Kidney (tissue), 14 donors: ENCODE measurements around the gene C1orf185. TPM values are rescaled to one million over a fixed set of nuclear protein-coding genes. Genes with fewer than 3 reads are reported as not detected.

Experiments used
- DNase-seq, 5 donors: peaks; one replicate each; pipeline ENCODE4 v3.0.0-alpha.2; 2013 to 2020
- FAIRE-seq: peaks from 2 replicates; lab custom pipeline; 2012; peaks lifted over from hg19 to GRCh38; lab: Jason Lieb, UNC
- H3K27ac ChIP-seq, 2 donors: one replicate each; pipeline ENCODE4 v1.7.0; 2013; ENCODE audit warnings: low read depth in 2 of 2, low read length in 2 of 2, inconsistent platforms in 1 of 2
- H3K27me3 ChIP-seq: one replicate; pipeline ENCODE4 v1.7.1; 2013; ENCODE audit warnings: low read length, inconsistent platforms; ENCODE audit not compliant: control insufficient read depth, insufficient read depth
- H3K36me3 ChIP-seq, 3 donors: one replicate each; pipeline versions ENCODE4 v1.7.0 to v1.7.1; 2013; ENCODE audit warnings: low read length in 3 of 3, control low read depth in 1 of 3, inconsistent platforms in 1 of 3; ENCODE audit not compliant: insufficient read depth in 3 of 3, control insufficient read depth in 2 of 3
- H3K4me1 ChIP-seq, 3 donors: one replicate each; pipeline versions ENCODE4 v1.7.0 to v1.7.1; 2013; ENCODE audit warnings: low read length in 3 of 3, inconsistent platforms in 1 of 3, low read depth in 1 of 3; ENCODE audit not compliant: control insufficient read depth in 2 of 3, insufficient read depth in 2 of 3
- H3K4me3 ChIP-seq, 3 donors: one replicate each; pipeline versions ENCODE4 v1.7.0 to v1.8.1; 2013; ENCODE audit warnings: low read length in 3 of 3, control low read depth in 1 of 3, inconsistent platforms in 1 of 3
- H3K9ac ChIP-seq, 3 donors: one replicate each; pipeline versions ENCODE4 v1.7.0 to v1.7.1; 2013; ENCODE audit warnings: low read length in 3 of 3, control low read depth in 1 of 3, inconsistent platforms in 1 of 3
- H3K9me3 ChIP-seq, 3 donors: one replicate each; pipeline versions ENCODE4 v1.7.0 to v1.7.1; 2013; ENCODE audit warnings: low read length in 3 of 3, control low read depth in 1 of 3, inconsistent platforms in 1 of 3; ENCODE audit not compliant: control insufficient read depth in 2 of 3, insufficient read depth in 1 of 3
- intact Hi-C: fragments of 100-400 bp; cut with DNase I; formaldehyde crosslinking; loops from one replicate; pipeline ENCODE4 v1.11.1; 2022
- polyA plus RNA-seq: library from polyadenylated mRNA; stranded (reverse); fragments of 350-450 nt; fragmentation: Illumina TruSeq; extraction: RNeasy Lipid Tissue Mini Kit (QIAGEN cat#74804); gene quantifications from one replicate; pipeline ENCODE4 v1.2.3, GENCODE V29; 2014; ENCODE audit warnings: low read depth, low replicate concordance; ENCODE audit not compliant: insufficient read depth
- total RNA-seq: library from RNA; stranded (reverse); fragmentation: NEBNext Ultra II Directional; extraction: Animal tissue kit (Norgen Biotek cat#: 25700); gene quantifications from one replicate; pipeline ENCODE4 v1.2.1, GENCODE V29; 2021
- TF ChIP-seq, protein P1 (sequence below): IDR thresholded peaks from 3 replicates; pipeline ENCODE4 v1.5.1; 2012; ENCODE audit warnings: mild to moderate bottlenecking, moderate library complexity, borderline replicate concordance; ENCODE audit not compliant: insufficient read depth; ENCODE audit errors: extremely low read depth
- donor health status: control.
- donor health status: control.
- donor health status: control.
- donor health status: control.
- donor health status: control.
- donor health status: DM: yes; HTN: yes; CAD: no.
- donor health status: Normal renal cell carcinoma (clear cell type).

C1orf185 gene
- total and polyA plus RNA-seq, 2 donors from 2014 or later, result not detected

DNA sequence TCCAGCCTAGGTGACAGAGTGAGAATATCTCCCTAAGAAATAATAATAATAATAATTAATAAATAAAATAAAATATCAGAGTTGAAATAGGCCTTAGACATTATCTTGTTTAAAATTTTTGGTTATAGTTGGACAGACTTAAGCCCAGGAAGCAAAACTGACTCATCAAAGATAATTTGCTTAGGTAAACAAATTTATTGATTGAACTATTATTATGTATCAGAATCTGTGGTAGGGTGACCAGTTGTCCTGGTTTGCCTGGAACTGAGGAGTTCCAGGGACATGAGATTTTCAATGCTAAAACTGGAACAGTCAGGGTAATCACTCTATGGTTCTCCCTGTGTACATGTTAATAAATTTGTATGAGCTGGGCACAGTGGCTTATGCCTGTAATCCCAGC is 86.2 kb downstream of the C1orf185 start:
- no peaks in the 10 kb centered on the region for H3K27me3 ChIP-seq
- H3K9me3 ChIP-seq, result no peaks in the 10 kb centered on the region
- H3K36me3 ChIP-seq, result no peaks in the 10 kb centered on the region
- TF ChIP-seq, protein P1, sequence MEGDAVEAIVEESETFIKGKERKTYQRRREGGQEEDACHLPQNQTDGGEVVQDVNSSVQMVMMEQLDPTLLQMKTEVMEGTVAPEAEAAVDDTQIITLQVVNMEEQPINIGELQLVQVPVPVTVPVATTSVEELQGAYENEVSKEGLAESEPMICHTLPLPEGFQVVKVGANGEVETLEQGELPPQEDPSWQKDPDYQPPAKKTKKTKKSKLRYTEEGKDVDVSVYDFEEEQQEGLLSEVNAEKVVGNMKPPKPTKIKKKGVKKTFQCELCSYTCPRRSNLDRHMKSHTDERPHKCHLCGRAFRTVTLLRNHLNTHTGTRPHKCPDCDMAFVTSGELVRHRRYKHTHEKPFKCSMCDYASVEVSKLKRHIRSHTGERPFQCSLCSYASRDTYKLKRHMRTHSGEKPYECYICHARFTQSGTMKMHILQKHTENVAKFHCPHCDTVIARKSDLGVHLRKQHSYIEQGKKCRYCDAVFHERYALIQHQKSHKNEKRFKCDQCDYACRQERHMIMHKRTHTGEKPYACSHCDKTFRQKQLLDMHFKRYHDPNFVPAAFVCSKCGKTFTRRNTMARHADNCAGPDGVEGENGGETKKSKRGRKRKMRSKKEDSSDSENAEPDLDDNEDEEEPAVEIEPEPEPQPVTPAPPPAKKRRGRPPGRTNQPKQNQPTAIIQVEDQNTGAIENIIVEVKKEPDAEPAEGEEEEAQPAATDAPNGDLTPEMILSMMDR, result no peak
- no peak overlapping the region for H3K27ac ChIP-seq
- FAIRE-seq (no peak), DNase-seq (no peak)
- intact Hi-C loops, result no loop called here
- no peaks in the 10 kb centered on the region for H3K4me1 ChIP-seq
- H3K4me3 ChIP-seq, result no peak overlapping the region
- no peak overlapping the region for H3K9ac ChIP-seq

DNA sequence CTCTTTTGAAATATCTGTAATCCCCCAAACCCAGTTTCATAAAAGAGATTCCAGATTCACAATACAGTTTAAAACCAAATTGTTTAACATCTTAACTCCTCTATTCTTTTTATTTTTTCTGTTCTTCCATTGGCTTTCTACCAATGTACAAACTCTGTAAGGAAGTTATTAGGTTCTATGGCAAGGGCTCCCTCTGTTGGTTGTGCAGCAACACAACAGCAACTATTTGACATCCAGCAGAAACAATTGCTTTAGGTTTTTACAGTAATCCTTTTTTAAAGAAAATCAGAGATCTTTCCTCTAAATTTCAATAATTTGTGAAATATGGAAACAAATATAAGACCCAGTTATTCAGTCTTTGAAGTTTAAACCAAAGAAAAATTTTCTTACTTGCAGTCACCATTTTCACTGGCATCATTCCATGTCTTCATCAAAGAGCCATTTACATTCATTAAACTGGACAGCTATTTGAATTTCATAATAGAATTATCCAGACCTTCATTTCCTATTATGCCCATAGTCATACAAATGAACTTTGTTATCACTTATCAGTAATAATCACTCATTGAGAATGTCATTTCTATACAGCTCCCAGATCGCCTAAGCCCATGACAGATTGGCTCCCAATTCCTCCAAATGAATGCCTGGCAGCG is 87.5 kb downstream of the C1orf185 start:
- H3K9ac ChIP-seq, result no peak overlapping the region
- H3K36me3 ChIP-seq, result no peaks in the 10 kb centered on the region
- TF ChIP-seq, protein P1, result peak; percentile 82
- no peak overlapping the region for H3K27ac ChIP-seq
- H3K27me3 ChIP-seq, result no peaks in the 10 kb centered on the region
- H3K4me1 ChIP-seq, result no peaks in the 10 kb centered on the region
- H3K4me3 ChIP-seq, result no peak overlapping the region
- peak; percentile 98 for FAIRE-seq
- no peaks in the 10 kb centered on the region for H3K9me3 ChIP-seq
- peak in 3 of 5 donors; percentile 31 to 83 (median 68) for DNase-seq
- intact Hi-C loops, result no loop called here

DNA sequence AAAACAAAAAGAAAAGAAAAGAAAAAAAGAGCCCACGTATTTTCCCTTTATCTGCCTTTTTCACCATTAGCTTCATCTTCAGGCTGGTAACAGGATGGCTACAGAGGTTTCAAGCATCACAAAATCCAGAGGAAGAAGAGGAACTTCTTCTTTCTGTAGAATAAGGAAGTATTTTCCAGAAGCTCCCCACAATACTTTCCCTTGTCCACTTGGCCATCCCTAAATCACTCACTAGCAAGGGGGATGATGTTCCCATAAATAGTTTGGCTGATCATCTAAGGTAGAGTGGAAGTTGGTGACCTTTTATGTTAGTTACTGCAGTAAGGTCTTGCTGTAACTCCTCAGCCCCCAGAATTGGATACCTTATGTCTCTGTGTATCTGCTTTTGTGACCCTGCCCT is 88.9 kb downstream of the C1orf185 start:
- H3K9ac ChIP-seq, result no peak overlapping the region
- H3K4me3 ChIP-seq, result no peak overlapping the region
- H3K9me3 ChIP-seq, result no peaks in the 10 kb centered on the region
- H3K4me1 ChIP-seq, result no peaks in the 10 kb centered on the region
- no peak for DNase-seq
- intact Hi-C loops, result no loop called here
- no peak for FAIRE-seq
- H3K27ac ChIP-seq, result no peak overlapping the region
- TF ChIP-seq, protein P1, result no peak
- H3K36me3 ChIP-seq, result no peaks in the 10 kb centered on the region
- no peaks in the 10 kb centered on the region for H3K27me3 ChIP-seq
